ENCODE results near the gene HAGH. TPM values are rescaled to one million over a fixed set of nuclear protein-coding genes. Genes with fewer than 3 reads are reported as not detected.

The HAGH gene
- total and polyA plus RNA-seq, 9 of the 15 experiments (the other 6 are each of a cell fraction or from before 2014, with no cell fraction given): 0.46 to 35.1 (median 16.8) TPM

GRCh38 chr16:1832838-1833454, 6.3 kb upstream of the HAGH start (continued):
- TF ChIP-seq ZBTB40 (IDR thresholded peaks at IDR 0.05): no peak
- TF ChIP-seq ZBTB40 (CRISPR knock-in tag; IDR thresholded peaks at IDR 0.05): no peak
- no peak for TF ChIP-seq USF1 (CRISPR knock-in tag; IDR thresholded peaks at IDR 0.05)
- TF ChIP-seq CCNT2 (IDR thresholded peaks at IDR 0.05; ENCODE audit: borderline replicate concordance, extremely low read depth, insufficient read length, low read depth, low read length): peak; percentile 70
- no peak for TF ChIP-seq PHF21A (IDR thresholded peaks at IDR 0.05; ENCODE audit: borderline replicate concordance, low read depth)
- TF ChIP-seq HMG20A (CRISPR knock-in tag; conservative IDR thresholded peaks at IDR 0.05): no peak
- no peak for TF ChIP-seq ZNF354B (CRISPR knock-in tag; IDR thresholded peaks at IDR 0.05)
- no peak for TF ChIP-seq ZNF184 (CRISPR knock-in tag; IDR thresholded peaks at IDR 0.05)
- TF ChIP-seq COPS2 (conservative IDR thresholded peaks at IDR 0.05): no peak
- TF ChIP-seq ZNF57 (CRISPR knock-in tag; IDR thresholded peaks at IDR 0.05): no peak
- no peak for TF ChIP-seq NFIX (CRISPR knock-in tag; IDR thresholded peaks at IDR 0.05; ENCODE audit: low read depth)
- no peak; the same call in 1 of the 2 replicates for TF ChIP-seq GATAD2B (IDR thresholded peaks at IDR 0.05; ENCODE audit: borderline replicate concordance)
- TF ChIP-seq BCOR (IDR thresholded peaks at IDR 0.05): peak; percentile 96
- TF ChIP-seq IFI16 (CRISPR knock-in tag; IDR thresholded peaks at IDR 0.05): no peak
- TF ChIP-seq MAX (CRISPR knock-in tag; IDR thresholded peaks at IDR 0.05): peak; percentile 80
- TF ChIP-seq TFE3 (CRISPR knock-in tag; IDR thresholded peaks at IDR 0.05): no peak

Measured in K562 (cell line).